ENCODE results near the gene TANGO6.

Gene TANGO6

GRCh38 chr16:68943961-68944360, 100.6 kb downstream of the TANGO6 start:
- no peaks in the 10 kb centered on the region for H3K4me1 ChIP-seq (ENCODE audit: insufficient read depth, insufficient read length)
- H3K9me3 ChIP-seq (ENCODE audit: insufficient read depth, low read length), result peaks cover 5% of the 10 kb centered on the region; the same call in 1 of the 2 replicates
- H3K27me3 ChIP-seq (ENCODE audit: insufficient read depth, insufficient read length), result no peaks in the 10 kb centered on the region
- TF ChIP-seq YY1 (IDR thresholded peaks at IDR 0.05; ENCODE audit: insufficient read depth, insufficient read length), result no peak
- TF ChIP-seq SUZ12 (IDR thresholded peaks at IDR 0.05; ENCODE audit: extremely low read depth, insufficient read depth, insufficient read length), result no peak
- TF ChIP-seq ZNF274 (IDR thresholded peaks at IDR 0.05; ENCODE audit: low read depth, low read length), result no peak
- no peak for DNase-seq (ENCODE audit: low read depth, low spot score)
- no peak overlapping the region for H3K4me3 ChIP-seq (ENCODE audit: insufficient read length, low read depth)
- H3K36me3 ChIP-seq (ENCODE audit: insufficient read depth, insufficient read length, low read length), result peaks cover 7% of the 10 kb centered on the region
- H3K9ac ChIP-seq (ENCODE audit: insufficient read length, low read depth), result no peak overlapping the region

GRCh38 chr16:68948230-68948910, 105.0 kb downstream of the TANGO6 start:
- no peak overlapping the region for H3K9ac ChIP-seq (ENCODE audit: insufficient read length, low read depth)
- no peak for DNase-seq (ENCODE audit: low read depth, low spot score)
- no peak for TF ChIP-seq YY1 (IDR thresholded peaks at IDR 0.05; ENCODE audit: insufficient read depth, insufficient read length)
- no peak for TF ChIP-seq ZNF274 (IDR thresholded peaks at IDR 0.05; ENCODE audit: low read depth, low read length)
- no peak for TF ChIP-seq SUZ12 (IDR thresholded peaks at IDR 0.05; ENCODE audit: extremely low read depth, insufficient read depth, insufficient read length)
- peaks cover 7% of the 10 kb centered on the region for H3K36me3 ChIP-seq (ENCODE audit: insufficient read depth, insufficient read length, low read length)
- H3K9me3 ChIP-seq (ENCODE audit: insufficient read depth, low read length), result peaks cover 5% of the 10 kb centered on the region; the same call in 1 of the 2 replicates
- H3K4me1 ChIP-seq (ENCODE audit: insufficient read depth, insufficient read length), result no peaks in the 10 kb centered on the region
- no peak overlapping the region for H3K4me3 ChIP-seq (ENCODE audit: insufficient read length, low read depth)
- no peaks in the 10 kb centered on the region for H3K27me3 ChIP-seq (ENCODE audit: insufficient read depth, insufficient read length)

- TF ChIP-seq ZNF274 (IDR thresholded peaks at IDR 0.05; ENCODE audit: low read depth, low read length) (no peak), SUZ12 (IDR thresholded peaks at IDR 0.05; ENCODE audit: extremely low read depth, insufficient read depth, insufficient read length) (no peak), YY1 (IDR thresholded peaks at IDR 0.05; ENCODE audit: insufficient read depth, insufficient read length) (no peak)
- DNase-seq (ENCODE audit: low read depth, low spot score), result no peak
- H3K9ac ChIP-seq (ENCODE audit: insufficient read length, low read depth), result no peak overlapping the region
Measured at GRCh38 chr16:68951991-68952877, 108.9 kb downstream of the TANGO6 start.

DNA sequence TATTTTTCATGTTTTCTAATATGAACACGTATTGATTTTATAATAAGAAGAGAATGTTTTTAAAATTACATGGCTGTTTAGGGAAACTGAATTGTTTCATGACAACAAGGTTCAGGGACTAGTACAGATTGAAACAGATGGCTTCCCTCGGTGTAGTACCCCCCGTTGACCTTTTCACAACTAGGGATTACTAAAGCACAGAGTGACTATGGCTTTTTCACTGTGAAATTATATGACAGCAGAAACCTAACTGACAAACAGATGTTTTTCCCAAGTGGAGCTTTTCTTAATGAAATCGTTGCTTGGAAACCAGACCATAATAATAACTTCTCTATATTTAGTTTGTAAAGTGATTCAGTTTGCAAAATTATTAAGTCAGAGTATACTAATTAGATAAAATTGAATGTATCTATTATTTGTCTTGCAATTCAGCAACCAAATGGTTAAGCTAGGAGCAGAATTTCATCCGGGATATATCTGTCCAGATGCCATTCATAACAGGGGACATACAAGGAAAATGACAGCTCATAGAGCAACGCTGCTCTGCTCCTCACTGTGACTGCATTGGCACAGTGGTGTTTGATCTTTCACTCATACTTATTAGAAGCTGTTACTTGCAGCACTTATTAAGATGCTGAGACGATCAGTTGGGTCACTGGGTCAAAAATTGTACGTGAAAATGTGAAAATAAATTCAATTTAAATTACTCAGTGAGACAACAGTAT, 111.7 kb downstream of the TANGO6 start:
- Histone ChIP-seq H3K9me3 (ENCODE audit: insufficient read depth, low read length) (no peaks in the 10 kb centered on the region), H3K4me1 (ENCODE audit: insufficient read depth, insufficient read length) (no peaks in the 10 kb centered on the region), H3K4me3 (ENCODE audit: insufficient read length, low read depth) (no peak overlapping the region), H3K36me3 (ENCODE audit: insufficient read depth, insufficient read length, low read length) (no peaks in the 10 kb centered on the region), H3K27me3 (ENCODE audit: insufficient read depth, insufficient read length) (no peaks in the 10 kb centered on the region), H3K9ac (ENCODE audit: insufficient read length, low read depth) (no peak overlapping the region)
- TF ChIP-seq ZNF274 (IDR thresholded peaks at IDR 0.05; ENCODE audit: low read depth, low read length) (no peak), SUZ12 (IDR thresholded peaks at IDR 0.05; ENCODE audit: extremely low read depth, insufficient read depth, insufficient read length) (no peak), YY1 (IDR thresholded peaks at IDR 0.05; ENCODE audit: insufficient read depth, insufficient read length) (no peak)
- no peak for DNase-seq (ENCODE audit: low read depth, low spot score)

More at GRCh38 chr16:68951991-68952877, 108.9 kb downstream of the TANGO6 start:
- H3K9me3 ChIP-seq (ENCODE audit: insufficient read depth, low read length), result no peaks in the 10 kb centered on the region
- H3K36me3 ChIP-seq (ENCODE audit: insufficient read depth, insufficient read length, low read length), result no peaks in the 10 kb centered on the region
- H3K4me3 ChIP-seq (ENCODE audit: insufficient read length, low read depth), result no peak overlapping the region
- H3K27me3 ChIP-seq (ENCODE audit: insufficient read depth, insufficient read length), result no peaks in the 10 kb centered on the region
- H3K4me1 ChIP-seq (ENCODE audit: insufficient read depth, insufficient read length), result no peaks in the 10 kb centered on the region

DNA sequence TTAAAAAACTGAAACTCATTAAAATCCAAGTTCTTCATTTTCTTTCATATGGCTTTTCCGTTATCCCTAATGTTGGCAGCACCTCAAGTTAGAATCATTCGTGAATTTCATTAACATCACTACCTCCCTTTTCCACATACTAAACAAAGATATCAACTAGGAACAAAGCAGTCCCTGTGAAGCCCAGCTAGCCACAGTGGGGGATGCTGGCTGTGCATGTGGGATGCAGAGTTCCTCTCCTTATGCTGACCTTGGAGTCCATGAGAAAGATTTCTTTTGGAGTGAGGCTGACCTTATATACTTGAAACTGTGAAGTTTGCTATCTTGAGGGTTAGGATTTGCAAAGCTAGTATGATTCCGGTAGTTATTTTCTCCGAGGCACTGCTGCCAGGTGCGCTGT, 117.6 kb downstream of the TANGO6 start:
- Histone ChIP-seq H3K9me3 (ENCODE audit: insufficient read depth, low read length) (no peaks in the 10 kb centered on the region), H3K4me3 (ENCODE audit: insufficient read length, low read depth) (no peak overlapping the region), H3K9ac (ENCODE audit: insufficient read length, low read depth) (no peak overlapping the region), H3K4me1 (ENCODE audit: insufficient read depth, insufficient read length) (peaks cover 2% of the 10 kb centered on the region), H3K36me3 (ENCODE audit: insufficient read depth, insufficient read length, low read length) (no peaks in the 10 kb centered on the region), H3K27me3 (ENCODE audit: insufficient read depth, insufficient read length) (no peaks in the 10 kb centered on the region)
- TF ChIP-seq SUZ12 (IDR thresholded peaks at IDR 0.05; ENCODE audit: extremely low read depth, insufficient read depth, insufficient read length) (no peak), ZNF274 (IDR thresholded peaks at IDR 0.05; ENCODE audit: low read depth, low read length) (no peak), YY1 (IDR thresholded peaks at IDR 0.05; ENCODE audit: insufficient read depth, insufficient read length) (no peak)
- no peak for DNase-seq (ENCODE audit: low read depth, low spot score)

GRCh38 chr16:68961778-68962402, 118.6 kb downstream of the TANGO6 start:
- Histone ChIP-seq H3K9me3 (ENCODE audit: insufficient read depth, low read length) (no peaks in the 10 kb centered on the region), H3K27me3 (ENCODE audit: insufficient read depth, insufficient read length) (no peaks in the 10 kb centered on the region), H3K36me3 (ENCODE audit: insufficient read depth, insufficient read length, low read length) (no peaks in the 10 kb centered on the region), H3K9ac (ENCODE audit: insufficient read length, low read depth) (no peak overlapping the region), H3K4me1 (ENCODE audit: insufficient read depth, insufficient read length) (peaks cover 2% of the 10 kb centered on the region), H3K4me3 (ENCODE audit: insufficient read length, low read depth) (no peak overlapping the region)
- DNase-seq (ENCODE audit: low read depth, low spot score), result no peak
- TF ChIP-seq ZNF274 (IDR thresholded peaks at IDR 0.05; ENCODE audit: low read depth, low read length) (no peak), YY1 (IDR thresholded peaks at IDR 0.05; ENCODE audit: insufficient read depth, insufficient read length) (no peak)

Measured in NT2/D1 (cell line).